ENCODE results near the gene HSPB8. TPM values are rescaled to one million over a fixed set of nuclear protein-coding genes. Genes with fewer than 3 reads are reported as not detected.

Gene HSPB8
- total and polyA plus RNA-seq, 2 of the 8 experiments (the other 6 are each of a cell fraction or from before 2014, with no cell fraction given), result 11.7 to 28.2 TPM

DNA sequence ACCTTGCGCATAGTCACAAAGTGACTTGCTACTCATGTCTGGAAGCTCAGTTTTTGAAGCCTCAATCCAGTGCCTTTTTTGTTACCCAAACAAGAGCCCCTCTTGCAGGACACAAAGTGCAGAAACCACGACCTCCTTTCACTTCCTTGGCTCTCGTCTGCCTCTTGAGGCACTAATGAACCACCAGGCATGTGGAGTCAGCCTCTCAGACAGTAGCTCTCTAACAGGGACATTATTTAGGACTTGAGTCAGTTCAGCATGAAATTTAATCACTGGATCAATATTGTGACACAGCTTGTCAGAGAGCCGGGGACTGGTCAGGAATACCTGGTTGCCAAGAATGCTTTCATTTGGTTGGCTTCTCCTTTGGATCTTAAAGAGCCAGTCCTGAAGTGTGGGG is 46.7 kb downstream of the HSPB8 start (continued):
- TF ChIP-seq CHD7 (IDR thresholded peaks at IDR 0.05; ENCODE audit: insufficient replicate concordance, low read length), result no peak
- 0 out of 2 replicates have a peak, but pooled peaks have one; percentile 10 for TF ChIP-seq MAX (IDR thresholded peaks at IDR 0.05)
- no peak for TF ChIP-seq RBBP5 (IDR thresholded peaks at IDR 0.05; ENCODE audit: borderline replicate concordance, low read depth, low read length)
- peak; percentile 41 to 45 for TF ChIP-seq RAD21 (IDR thresholded peaks at IDR 0.05 in 1 of 2, conservative IDR thresholded peaks at IDR 0.05 in 1 of 2; ENCODE audit: low read depth in 2 of 2, low read length in 2 of 2)

Measured in H1 (cell line).